ENCODE measurements around the gene CACNG5.
"Not testable (repeated sequence)": the region's sequence is repeated elsewhere in the genome, so short reads cannot be mapped to it uniquely, and the experiment has no call there.

The CACNG5 gene

DNA sequence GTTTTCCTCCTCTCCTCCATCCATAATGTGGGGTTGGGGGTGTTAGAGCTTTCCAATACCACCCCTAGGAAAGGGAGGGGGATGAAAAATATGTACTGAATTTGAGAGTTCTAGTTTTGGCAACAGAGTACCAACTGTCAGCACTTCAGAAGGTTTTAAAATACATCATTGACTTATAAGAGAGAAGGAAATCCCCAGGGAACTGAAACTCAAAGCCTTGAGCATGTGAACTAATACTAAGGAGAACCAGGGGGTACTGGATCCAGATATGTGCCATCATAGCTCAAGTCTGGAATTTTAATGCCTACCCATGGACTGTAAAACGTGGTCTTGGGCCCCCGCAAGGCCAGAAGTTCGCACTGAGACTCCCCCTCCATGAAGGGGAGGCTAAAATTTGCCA, 15.8 kb downstream of the CACNG5 start:
- peak; percentile 45 for DNase-seq

DNA sequence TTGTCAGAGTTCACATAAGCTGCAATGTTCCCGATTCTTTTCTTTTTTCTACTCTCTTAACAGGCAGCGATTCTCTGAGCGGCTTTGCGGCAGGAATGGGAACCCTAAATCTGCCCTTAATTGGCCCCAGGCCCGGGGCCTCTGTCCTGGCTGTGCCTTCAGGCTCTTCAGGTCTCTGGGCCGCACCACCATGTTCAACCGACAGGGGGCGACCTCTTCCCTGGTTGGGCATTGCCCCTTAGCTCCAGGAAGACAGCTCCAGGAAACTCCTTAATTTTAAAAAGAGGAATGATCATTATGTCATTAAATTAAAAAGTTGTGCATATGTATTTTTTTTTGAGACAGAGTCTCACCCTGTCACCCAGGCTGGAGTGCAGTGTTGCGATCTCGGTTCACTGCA, 20.3 kb downstream of the CACNG5 start:
- DNase-seq: no peak

DNA sequence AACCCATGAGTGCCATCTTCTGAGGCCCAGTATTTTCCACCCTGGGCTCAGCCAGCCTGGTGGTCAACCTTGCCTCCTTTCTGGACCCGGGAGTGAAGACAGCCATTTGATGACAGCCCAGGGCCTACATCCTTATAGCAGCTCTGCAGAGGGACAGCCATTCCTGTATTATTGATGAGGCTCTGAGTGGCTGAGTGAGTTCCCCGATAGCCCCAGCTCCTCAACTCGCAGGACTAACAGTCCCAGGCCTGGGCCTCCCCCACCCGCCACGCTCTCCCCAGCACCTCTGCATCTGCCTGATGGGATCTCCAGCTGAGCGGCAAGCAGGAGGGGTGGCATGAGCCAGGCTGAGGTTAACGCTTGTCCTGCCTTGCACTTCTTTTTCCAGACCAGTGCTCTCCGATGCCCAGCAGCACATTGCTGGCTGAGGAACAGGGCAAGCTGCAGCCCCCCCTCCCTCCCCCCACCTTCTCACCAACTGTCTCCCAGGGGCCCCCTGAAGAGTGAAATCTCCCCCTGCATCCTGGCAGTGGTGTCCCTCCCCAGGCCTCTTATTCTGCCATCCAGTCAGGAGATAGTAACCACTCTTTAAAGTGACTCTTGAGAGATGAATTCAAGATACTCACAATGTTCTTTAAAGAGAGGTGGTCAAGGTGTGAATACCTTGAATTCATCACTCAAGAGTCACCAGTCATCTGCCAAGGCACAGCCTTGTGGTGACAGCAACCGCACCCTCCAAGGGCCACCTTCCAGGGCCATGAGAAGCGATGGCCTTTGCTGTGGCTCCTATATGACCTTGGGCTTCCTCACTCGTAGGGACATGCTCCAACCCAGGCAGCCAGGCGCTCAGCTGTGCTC, 23.5 kb downstream of the CACNG5 start:
- no peak for DNase-seq

DNA sequence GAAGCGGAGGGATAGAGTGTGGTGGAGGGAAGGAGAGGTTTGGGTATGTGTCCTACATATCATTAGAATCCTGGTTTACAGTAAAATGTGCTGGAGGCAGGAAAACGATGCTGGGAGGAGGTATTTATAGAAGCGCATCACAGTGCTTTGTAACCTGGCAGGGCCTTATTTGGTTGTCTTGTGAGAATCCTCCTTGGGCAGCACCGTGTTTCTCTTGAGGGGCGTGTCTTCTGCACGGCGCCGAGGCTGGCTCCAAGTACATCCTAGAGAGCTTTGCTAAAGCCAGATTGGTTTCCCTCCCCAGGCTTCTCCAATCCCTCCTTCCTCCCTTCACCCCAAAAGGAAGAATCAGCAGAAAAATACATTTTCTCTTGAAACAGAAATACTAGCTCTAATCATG, 24.4 kb downstream of the CACNG5 start:
- DNase-seq: no peak

DNA sequence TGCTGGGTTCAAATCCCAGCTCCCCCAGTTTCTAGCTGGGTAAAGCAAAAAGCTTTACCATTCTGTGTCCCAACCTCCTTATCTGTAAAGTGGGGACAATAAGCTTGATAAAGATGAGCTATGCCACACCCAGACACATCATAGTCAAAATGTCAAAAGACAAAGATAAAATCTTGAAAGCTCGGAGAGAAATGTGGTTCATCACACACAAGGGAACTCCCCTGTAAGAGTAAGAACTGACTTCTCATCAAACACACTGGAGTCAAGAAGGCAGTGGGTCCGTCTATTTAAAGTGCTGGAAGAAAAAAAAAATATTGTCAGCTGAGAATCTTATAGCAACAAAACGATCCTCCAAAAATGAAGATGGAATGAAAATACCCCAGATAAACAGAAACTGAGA, 25.3 kb downstream of the CACNG5 start:
- no peak for DNase-seq

DNA sequence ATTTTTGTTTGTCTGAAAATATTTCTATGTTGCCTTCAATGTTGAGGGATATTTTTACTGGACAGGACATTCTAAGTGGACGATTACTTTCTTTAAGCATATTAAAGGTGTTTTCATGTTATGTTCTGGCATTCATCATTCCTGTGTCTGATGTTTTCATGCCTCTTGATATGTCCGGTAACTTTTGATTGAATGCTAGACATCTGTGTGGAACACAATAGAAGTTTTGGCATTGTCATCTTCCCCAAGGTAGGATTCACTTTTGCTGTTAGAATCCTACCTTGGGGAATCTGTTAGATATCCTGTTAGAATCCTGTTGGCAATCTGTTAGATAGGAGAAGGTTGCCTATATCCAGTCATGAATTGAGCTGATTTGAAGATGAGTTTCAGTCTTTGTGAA, 28.9 kb downstream of the CACNG5 start:
- no peak for DNase-seq

DNA sequence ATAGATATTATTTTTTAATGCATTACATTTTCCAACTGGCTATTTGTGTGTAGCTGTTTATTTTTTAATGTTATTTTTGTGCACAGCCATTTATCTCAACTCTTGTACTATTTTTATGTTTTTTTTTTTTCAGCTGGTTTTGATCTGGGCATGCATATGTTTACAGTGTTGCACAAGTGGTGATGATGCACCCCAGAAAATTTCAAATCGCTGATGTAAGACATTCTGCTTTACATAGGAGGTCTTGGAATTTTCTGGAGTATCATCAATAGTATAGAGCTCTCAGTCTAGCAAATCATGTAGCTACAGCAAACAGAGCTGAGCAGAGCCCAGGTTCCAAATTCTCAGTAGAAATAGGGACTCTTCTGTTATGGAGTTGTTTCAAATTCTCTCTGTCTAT, 30.2 kb downstream of the CACNG5 start:
- no peak for DNase-seq

DNA sequence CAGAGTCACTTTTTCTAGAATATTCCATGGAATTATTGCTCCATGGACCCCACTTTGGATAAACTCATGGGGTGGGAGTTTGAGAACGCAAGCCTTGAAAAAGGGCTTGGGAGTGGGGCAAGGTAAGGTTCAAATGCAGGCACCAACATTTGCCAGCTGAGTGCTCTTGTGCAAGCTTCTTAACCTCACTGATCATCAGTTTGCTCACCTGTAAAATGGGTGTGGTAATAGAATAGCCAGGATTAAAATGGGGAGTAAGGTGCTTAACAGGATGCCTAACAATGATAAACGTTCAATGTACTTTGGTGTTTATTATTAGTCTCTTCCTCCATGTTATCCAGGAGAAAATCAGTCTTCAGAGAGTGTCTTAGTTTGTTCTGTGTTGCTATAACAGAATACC, 39.0 kb downstream of the CACNG5 start:
- no peak for DNase-seq

DNA sequence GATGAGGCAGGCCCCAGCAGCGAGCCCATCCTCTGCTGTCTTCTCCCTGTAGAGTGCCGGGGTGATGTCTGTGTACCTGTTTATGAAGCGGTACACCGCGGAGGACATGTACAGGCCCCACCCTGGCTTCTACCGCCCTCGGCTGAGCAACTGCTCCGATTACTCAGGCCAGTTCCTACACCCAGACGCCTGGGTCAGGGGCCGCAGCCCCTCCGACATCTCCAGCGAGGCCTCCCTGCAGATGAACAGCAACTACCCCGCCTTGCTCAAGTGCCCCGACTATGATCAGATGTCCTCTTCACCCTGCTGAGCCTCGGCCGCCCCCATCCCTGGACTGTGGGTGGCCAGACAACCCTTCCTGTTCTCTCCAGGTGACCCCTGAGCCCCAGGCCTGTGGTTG, 50.0 kb downstream of the CACNG5 start:
- DNase-seq: no peak

DNA sequence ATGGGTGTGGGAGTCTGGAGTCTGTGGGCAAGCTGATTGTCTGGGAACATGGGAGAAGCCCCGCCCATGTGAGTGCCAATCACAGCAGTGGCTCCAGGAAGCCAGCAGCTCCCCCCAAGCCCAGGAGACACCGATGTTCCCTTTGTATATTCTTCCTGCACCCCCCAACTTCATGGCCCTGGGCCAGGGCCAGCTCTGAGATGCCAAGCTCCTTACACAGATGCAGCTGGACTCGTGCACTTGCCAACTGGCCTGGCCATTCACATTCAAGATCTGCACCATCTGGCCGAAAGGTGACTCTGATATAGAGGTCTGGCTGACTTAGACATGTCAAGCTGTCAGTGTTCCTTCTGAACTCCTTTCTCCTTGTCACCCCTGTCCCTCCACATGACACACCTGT, 50.5 kb downstream of the CACNG5 start:
- DNase-seq: peak; percentile 65

DNA sequence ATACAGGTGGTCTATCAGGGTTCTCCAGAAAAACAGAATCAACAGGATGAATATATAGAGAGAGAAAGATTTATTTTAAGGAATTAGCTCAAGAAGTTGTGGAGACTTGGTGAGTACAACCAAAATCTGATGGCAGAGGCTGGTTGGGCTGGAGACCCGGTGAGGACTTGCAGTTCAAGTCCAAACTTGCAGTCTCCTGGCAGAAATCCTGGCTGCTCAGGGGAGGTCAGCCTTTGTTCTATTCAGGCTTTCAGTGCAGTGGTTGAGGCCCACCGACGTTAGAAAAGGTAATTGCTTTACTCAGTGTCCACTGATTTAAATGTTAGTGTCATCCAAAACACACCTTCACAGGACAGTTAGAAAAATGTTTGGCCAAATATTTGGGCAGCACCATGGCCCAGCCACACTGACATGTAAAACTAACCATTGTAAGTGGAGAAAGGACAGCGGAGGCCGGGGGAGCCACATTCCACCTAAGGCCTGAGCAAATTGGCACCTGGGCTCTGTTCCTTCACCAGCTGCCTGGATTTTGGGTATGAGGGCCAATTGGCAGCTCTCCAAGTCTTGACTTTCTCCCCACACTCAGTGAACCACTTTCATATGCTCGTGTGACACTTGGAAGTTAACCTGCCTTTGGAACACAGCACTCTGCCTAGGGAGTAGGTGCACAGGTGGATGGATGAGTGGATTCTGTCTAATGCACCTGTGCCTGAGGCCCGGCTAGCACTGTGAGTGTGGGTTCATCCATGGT, 54.7 kb downstream of the CACNG5 start:
- no peak for DNase-seq

DNA sequence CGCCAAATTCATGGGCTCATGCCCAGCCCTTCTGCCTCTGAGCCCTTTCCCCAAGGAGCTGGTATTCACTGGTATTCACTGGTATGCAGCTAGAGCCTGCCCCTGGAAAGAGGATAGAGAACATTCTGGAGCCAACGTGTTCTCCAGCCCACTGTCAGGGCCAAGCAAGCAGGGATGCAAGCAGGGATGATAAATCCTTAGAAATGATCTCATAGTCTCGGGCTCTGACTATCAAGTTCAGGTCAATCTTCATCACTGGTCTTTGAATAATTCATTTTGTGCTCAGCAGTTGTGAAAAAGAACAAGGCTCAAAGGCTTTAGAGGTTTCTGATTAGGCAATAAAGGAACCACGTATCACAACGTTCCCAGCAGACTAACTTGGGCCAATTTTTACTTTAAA, 57.3 kb downstream of the CACNG5 start:
- no peak for DNase-seq

DNA sequence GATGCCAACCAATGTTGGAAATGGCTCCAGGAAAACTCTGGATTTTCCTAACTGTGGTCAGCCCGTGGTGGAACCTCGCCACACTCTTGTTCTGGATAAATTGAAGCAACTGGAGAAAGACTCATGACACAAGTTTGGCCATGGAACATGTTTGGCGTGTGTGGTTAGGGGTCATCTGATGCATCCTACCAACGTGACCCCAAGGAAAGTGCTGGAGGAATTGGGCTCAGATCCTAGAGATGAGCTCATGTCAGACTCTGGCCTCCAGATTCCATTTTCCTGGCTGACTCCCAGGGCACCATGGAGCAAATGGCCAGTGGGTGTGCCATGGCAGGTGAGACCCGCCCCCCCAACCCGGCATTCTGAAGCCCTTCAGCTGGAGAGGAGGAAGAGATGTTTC, 58.5 kb downstream of the CACNG5 start:
- DNase-seq: no peak

DNA sequence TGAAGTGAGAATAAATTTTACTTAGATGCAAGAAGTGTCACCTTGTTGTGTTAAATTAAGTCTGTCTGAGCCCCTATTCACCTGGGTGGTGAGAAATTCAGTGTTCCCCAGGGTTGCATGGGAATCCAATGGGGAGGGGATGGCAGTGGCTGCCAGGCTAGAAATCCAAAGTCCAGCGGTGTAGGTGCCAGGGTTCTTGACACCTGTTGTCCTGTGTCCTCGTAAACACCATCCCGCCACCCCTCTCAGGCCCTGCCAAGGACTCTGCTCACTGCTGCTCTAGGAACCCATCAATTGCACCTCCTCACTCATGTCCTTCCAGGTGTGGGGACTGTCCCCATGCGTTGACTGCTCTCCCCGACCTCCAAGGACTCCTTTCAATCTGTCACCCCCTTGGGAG, 58.9 kb downstream of the CACNG5 start:
- no peak for DNase-seq

DNA sequence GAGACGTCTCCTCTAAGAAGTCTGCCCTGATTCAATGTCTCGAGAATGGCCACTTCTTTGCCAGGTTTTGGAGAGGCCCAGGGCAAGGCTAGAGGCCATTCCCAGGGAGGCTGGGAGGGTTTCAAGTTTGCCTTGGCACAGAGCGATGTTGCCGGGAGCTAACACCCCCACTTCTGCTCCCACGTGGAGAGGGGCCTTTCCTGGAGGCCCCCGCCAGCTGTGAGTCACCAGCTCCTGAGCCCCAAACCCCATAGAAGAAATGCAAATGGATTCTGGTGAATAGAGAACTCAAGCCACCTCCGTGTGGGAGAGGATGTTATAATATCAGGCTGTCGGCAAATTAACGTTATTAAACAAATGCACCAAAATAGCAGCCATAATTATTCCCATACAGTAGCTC, 62.2 kb downstream of the CACNG5 start:
- DNase-seq: no peak

DNA sequence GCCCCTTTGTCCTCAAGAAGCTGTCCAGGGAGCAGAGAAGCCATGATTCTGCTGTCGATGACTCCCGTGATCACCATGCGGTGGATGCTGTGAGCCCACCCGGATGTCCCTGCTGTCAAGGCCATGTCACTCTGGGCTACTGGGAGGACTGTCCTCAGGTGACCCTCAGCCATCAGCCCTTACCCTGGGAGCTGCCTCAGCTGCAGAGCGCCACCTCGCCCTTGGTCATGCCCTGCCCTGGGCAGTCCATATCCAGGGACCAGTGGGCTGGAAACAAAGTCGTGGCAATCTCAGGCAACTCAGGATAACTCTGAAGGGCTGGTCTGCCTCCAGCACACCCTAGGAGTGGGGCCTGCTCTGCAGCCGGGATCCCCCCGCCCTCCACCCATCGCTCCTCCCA, 63.6 kb downstream of the CACNG5 start:
- DNase-seq: no peak

DNA sequence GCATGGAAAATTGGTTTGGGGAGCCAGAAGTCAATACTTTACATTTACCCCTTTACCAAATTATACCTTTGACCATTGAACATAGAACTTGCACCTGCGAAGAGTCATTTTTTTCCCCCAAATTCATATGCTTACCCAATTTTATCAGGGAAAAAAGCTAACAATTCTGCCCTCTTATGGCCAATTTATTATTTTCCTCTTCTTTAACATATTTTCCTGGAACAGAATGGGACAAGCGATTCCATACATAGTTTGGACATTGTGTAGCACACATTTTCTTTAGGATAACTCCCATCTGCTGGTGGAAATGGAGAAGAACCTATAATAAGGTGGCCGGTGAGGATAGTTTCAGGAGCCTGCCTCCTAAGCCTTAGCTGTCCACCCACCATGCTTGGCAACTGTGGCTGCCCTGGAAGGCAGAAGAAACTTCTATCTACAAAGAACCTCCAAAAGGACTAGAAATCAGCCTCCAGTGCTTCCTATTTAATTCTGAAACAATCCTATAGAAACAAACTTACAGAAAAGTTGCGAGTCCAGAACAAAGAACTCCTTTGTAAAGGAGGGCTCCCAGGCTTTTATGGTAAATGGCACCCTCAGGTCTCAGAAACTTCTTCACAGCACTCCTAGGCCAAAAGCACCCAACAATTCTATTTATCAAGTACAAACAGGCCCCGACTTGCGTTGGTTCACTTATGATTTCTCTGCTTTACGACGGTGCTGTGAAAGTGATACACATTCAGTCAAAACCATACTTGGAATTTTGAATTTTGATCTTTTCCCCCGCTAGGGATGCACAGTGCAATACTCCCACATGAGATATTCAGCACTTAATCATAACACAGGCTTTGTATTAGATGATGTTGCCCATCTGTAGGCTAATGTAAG, 65.5 kb downstream of the CACNG5 start:
- no peak for DNase-seq

DNA sequence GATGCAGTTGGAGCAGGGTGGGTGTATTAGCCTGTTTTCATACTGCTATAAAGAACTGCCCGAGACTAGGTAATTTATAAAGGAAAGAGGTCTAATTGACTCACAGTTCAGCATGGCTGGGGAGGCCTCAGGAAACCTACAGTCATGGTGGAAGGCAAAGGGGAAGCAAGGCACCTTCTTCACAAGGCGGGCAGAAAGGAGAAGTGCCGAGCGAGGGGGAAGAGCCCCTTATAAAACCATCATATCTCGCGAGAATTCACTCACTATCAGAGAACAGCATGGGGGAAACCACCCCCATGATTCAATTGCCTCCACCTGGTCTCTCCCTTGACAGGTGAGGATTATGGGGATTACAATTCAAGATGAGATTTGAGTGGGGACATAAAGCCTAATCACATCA, 68.4 kb downstream of the CACNG5 start:
- not testable (repeated sequence) for DNase-seq

DNA sequence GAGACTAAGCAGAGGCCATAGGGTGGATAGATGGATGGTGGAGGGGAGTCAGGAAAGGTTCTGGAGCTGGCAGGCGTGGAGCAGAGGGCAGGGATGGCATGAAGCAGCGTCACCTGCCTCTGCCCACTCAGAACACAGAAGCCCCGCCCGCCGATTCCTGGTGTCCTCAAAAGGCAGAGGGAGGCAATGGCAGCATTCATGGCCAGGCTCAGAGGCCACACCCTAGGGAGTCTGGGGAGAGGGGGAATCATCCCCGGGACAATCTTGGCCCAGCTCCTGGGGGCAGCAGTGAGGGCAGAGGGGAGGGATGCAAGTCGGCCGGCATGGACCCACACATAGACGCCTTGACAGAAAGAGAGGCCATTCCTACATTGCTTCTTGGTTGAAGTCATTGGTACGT, 68.9 kb downstream of the CACNG5 start:
- DNase-seq: no peak

DNA sequence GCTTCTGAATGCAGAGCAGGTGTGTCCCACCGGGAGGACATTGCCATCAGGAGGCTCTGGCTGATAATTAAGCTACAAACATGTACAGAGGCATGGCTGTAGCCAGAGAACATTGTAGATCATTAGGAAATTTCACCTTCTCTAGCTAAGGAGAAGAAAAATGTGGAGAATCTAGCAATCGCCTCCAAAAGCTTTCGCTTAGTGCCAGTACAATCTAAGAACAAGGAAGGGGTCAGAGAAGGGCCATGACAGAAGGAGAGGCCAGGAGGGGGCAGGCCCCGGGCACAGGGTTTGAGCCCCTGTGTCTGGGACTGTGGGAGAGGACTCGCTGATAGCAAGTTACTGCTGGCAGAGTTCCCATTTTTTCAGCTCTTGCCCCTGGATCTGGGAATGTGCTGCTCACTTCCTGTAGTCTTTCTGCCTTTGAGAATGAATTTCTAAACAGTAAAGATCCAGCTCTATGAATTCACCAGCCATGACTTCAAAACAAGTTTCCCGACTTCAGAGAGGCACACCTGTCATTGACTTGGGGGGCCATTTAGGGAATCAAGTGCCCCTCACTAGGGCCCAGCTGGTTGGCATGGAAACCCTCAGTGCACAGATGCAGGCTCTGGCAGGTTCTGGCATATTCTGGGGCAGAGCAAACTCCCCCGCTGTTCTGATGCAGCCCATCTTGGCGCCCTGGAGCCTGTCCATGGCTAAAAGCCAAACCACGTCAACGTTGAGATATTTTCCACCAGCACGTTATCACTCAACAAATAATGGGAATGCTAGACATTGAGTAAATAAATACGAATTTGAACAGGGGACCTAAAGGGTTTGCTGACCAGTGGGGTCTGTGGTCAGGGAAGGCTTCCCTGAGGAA, 70.1 kb downstream of the CACNG5 start:
- no peak for DNase-seq

DNA sequence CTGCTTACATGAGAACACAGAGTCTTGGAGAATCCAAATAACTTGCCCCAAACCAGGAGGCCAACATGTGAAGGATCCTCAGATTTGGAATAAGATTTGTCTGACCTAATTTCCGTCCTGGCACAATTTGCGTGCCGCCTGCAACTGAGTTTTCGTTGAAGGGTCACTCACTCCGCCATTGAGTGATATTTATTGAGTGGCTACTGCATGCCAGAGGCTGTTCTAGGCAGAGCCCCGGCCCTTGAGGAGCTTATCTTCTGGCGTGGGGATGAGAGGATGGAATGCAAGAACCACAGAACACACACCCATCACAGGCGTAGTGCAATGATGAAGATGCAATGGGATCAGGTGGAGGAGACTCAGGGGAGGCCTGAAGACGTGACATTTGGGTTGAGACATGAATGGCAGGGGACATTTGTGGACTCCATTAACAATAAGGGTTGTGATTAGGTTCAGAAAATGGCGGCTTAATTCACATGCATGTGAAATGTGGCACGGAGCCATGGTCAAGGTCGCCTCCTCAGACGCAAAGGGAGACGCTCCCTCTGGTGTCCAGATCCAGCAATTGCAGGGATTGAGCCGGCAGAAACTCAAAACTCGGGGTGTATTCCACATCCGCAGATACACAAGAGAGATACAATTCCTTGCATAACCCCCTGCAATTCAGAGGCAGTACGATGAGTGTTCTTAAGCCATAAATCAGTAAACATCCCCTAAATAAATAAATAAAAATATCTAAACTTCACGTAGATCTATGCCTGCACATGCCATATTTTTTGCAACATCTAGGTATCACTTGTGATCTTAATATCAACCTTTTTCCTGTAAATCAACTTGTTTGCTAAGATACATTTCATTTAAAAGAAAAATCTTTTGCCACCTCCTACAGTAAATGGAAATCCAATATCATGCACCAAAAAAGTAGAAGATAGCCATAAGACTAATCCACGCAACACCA, 71.7 kb downstream of the CACNG5 start:
- DNase-seq: peak; percentile 33

Data from NCI-H524 treated with DMSO at 0.1 percent for 48 hours (cell line).